Measurements from ENCODE around the gene KCTD7.
"Not testable (repeated sequence)": the region's sequence is repeated elsewhere in the genome, so short reads cannot be mapped to it uniquely, and the experiment has no call there.

GRCh38 chr7:66655113-66655806 is 26.6 kb downstream of the KCTD7 start:
- TF ChIP-seq CTCF (IDR thresholded peaks at IDR 0.05) (peak in 2 of 4 experiments; percentile 23 to 35), POLR2AphosphoS5 (IDR thresholded peaks at IDR 0.05) (peak; percentile 20)
- TF ChIP-seq POLR2A, EP300 (IDR thresholded peaks at IDR 0.05): not testable (repeated sequence)

Measured in gastroesophageal sphincter (tissue), 3 donors.